Measurements from ENCODE around the gene ARGLU1. TPM values are rescaled to one million over a fixed set of nuclear protein-coding genes. Genes with fewer than 3 reads are reported as not detected.
A peak's percentile ranks its signal among the peaks of the same experiment; 100 is the strongest.

ARGLU1 gene
- total RNA-seq, 1 donor from 2014 or later: 32.4 TPM

- no peaks in the 10 kb centered on the region for H3K9me3 ChIP-seq (ENCODE audit: control insufficient read depth in 3 of 3, low read length in 3 of 3)
- peak overlapping the region; percentile 70 to 81 (median 71) for H3K9ac ChIP-seq (ENCODE audit: low read depth in 1 of 3, low read length in 3 of 3)
- H3K27me3 ChIP-seq (ENCODE audit: control insufficient read depth in 3 of 3, insufficient read depth in 3 of 3, low read length in 3 of 3): no peaks in the 10 kb centered on the region
- H3K27ac ChIP-seq (ENCODE audit: low read depth, low read length): peak overlapping the region; percentile 65
- H3K4me1 ChIP-seq (ENCODE audit: control insufficient read depth in 3 of 3, insufficient read depth in 3 of 3, low read length in 3 of 3): peaks cover 17 to 22% (median 22%) of the 10 kb centered on the region in 3 donors
- H3K36me3 ChIP-seq (ENCODE audit: control insufficient read depth in 3 of 3, insufficient read depth in 3 of 3, low read length in 3 of 3): no peaks in the 10 kb centered on the region
- H3K4me3 ChIP-seq (ENCODE audit: low read length in 3 of 3): peak overlapping the region; percentile 81 to 83 (median 83)
Measured at GRCh38 chr13:106534639-106535551, 33.0 kb downstream of the ARGLU1 start.

- Histone ChIP-seq H3K9me3 (ENCODE audit: control insufficient read depth in 3 of 3, low read length in 3 of 3) (no peaks in the 10 kb centered on the region), H3K27me3 (ENCODE audit: control insufficient read depth in 3 of 3, insufficient read depth in 3 of 3, low read length in 3 of 3) (no peaks in the 10 kb centered on the region), H3K4me1 (ENCODE audit: control insufficient read depth in 3 of 3, insufficient read depth in 3 of 3, low read length in 3 of 3) (peaks cover 17 to 22% (median 22%) of the 10 kb centered on the region in 3 donors), H3K4me3 (ENCODE audit: low read length in 3 of 3) (peak overlapping the region; percentile 81 to 83 (median 83)), H3K27ac (ENCODE audit: low read depth, low read length) (peak overlapping the region; percentile 65), H3K36me3 (ENCODE audit: control insufficient read depth in 3 of 3, insufficient read depth in 3 of 3, low read length in 3 of 3) (no peaks in the 10 kb centered on the region), H3K9ac (ENCODE audit: low read depth in 1 of 3, low read length in 3 of 3) (peak overlapping the region; percentile 70 to 81 (median 71))
Measured at GRCh38 chr13:106533943-106534638, 33.8 kb downstream of the ARGLU1 start.

- Histone ChIP-seq H3K4me1 (ENCODE audit: control insufficient read depth in 3 of 3, insufficient read depth in 3 of 3, low read length in 3 of 3) (peaks cover 17 to 22% (median 22%) of the 10 kb centered on the region in 3 donors), H3K9me3 (ENCODE audit: control insufficient read depth in 3 of 3, low read length in 3 of 3) (no peaks in the 10 kb centered on the region), H3K27ac (ENCODE audit: low read depth, low read length) (peak overlapping the region; percentile 65), H3K27me3 (ENCODE audit: control insufficient read depth in 3 of 3, insufficient read depth in 3 of 3, low read length in 3 of 3) (no peaks in the 10 kb centered on the region), H3K4me3 (ENCODE audit: low read length in 3 of 3) (peak overlapping the region; percentile 81 to 83 (median 83)), H3K9ac (ENCODE audit: low read depth in 1 of 3, low read length in 3 of 3) (peak overlapping the region; percentile 70 to 81 (median 71)), H3K36me3 (ENCODE audit: control insufficient read depth in 3 of 3, insufficient read depth in 3 of 3, low read length in 3 of 3) (no peaks in the 10 kb centered on the region)
Measured at GRCh38 chr13:106533101-106533942, 34.6 kb downstream of the ARGLU1 start.

GRCh38 chr13:106532111-106532929 lies 35.6 kb downstream of the ARGLU1 start:
- H3K4me1 ChIP-seq (ENCODE audit: control insufficient read depth in 3 of 3, insufficient read depth in 3 of 3, low read length in 3 of 3): peaks cover 17 to 27% (median 22%) of the 10 kb centered on the region in 3 donors
- no peaks in the 10 kb centered on the region for H3K9me3 ChIP-seq (ENCODE audit: control insufficient read depth in 3 of 3, low read length in 3 of 3)
- H3K4me3 ChIP-seq (ENCODE audit: low read length in 3 of 3): peak overlapping the region; percentile 65 to 83 (median 66)
- peak overlapping the region; percentile 37 for H3K27ac ChIP-seq (ENCODE audit: low read depth, low read length)
- H3K27me3 ChIP-seq (ENCODE audit: control insufficient read depth in 3 of 3, insufficient read depth in 3 of 3, low read length in 3 of 3): no peaks in the 10 kb centered on the region
- H3K9ac ChIP-seq (ENCODE audit: low read depth in 1 of 3, low read length in 3 of 3): peak overlapping the region; percentile 57 to 71 (median 70)
- H3K36me3 ChIP-seq (ENCODE audit: control insufficient read depth in 3 of 3, insufficient read depth in 3 of 3, low read length in 3 of 3): no peaks in the 10 kb centered on the region

GRCh38 chr13:106530980-106531481 lies 36.9 kb downstream of the ARGLU1 start:
- Histone ChIP-seq H3K27me3 (ENCODE audit: control insufficient read depth in 3 of 3, insufficient read depth in 3 of 3, low read length in 3 of 3) (no peaks in the 10 kb centered on the region), H3K9me3 (ENCODE audit: control insufficient read depth in 3 of 3, low read length in 3 of 3) (no peaks in the 10 kb centered on the region), H3K4me3 (ENCODE audit: low read length in 3 of 3) (peak overlapping the region in 2 of 3 donors; percentile 2 to 43), H3K36me3 (ENCODE audit: control insufficient read depth in 3 of 3, insufficient read depth in 3 of 3, low read length in 3 of 3) (no peaks in the 10 kb centered on the region), H3K4me1 (ENCODE audit: control insufficient read depth in 3 of 3, insufficient read depth in 3 of 3, low read length in 3 of 3) (peaks cover 13 to 22% (median 14%) of the 10 kb centered on the region in 3 donors), H3K9ac (ENCODE audit: low read depth in 1 of 3, low read length in 3 of 3) (no peak overlapping the region), H3K27ac (ENCODE audit: low read depth, low read length) (no peak overlapping the region)

GRCh38 chr13:106530171-106530851 lies 37.6 kb downstream of the ARGLU1 start:
- Histone ChIP-seq H3K36me3 (ENCODE audit: control insufficient read depth in 3 of 3, insufficient read depth in 3 of 3, low read length in 3 of 3) (no peaks in the 10 kb centered on the region), H3K27me3 (ENCODE audit: control insufficient read depth in 3 of 3, insufficient read depth in 3 of 3, low read length in 3 of 3) (no peaks in the 10 kb centered on the region), H3K4me3 (ENCODE audit: low read length in 3 of 3) (peak overlapping the region in 1 of 3 donors; percentile 2), H3K9ac (ENCODE audit: low read depth in 1 of 3, low read length in 3 of 3) (no peak overlapping the region), H3K27ac (ENCODE audit: low read depth, low read length) (no peak overlapping the region), H3K4me1 (ENCODE audit: control insufficient read depth in 3 of 3, insufficient read depth in 3 of 3, low read length in 3 of 3) (peaks cover 11 to 19% (median 12%) of the 10 kb centered on the region in 3 donors), H3K9me3 (ENCODE audit: control insufficient read depth in 3 of 3, low read length in 3 of 3) (no peaks in the 10 kb centered on the region)

- Histone ChIP-seq H3K9me3 (ENCODE audit: control insufficient read depth in 3 of 3, low read length in 3 of 3) (no peaks in the 10 kb centered on the region), H3K4me3 (ENCODE audit: low read length in 3 of 3) (no peak overlapping the region), H3K27ac (ENCODE audit: low read depth, low read length) (no peak overlapping the region), H3K9ac (ENCODE audit: low read depth in 1 of 3, low read length in 3 of 3) (no peak overlapping the region), H3K36me3 (ENCODE audit: control insufficient read depth in 3 of 3, insufficient read depth in 3 of 3, low read length in 3 of 3) (no peaks in the 10 kb centered on the region), H3K27me3 (ENCODE audit: control insufficient read depth in 3 of 3, insufficient read depth in 3 of 3, low read length in 3 of 3) (no peaks in the 10 kb centered on the region), H3K4me1 (ENCODE audit: control insufficient read depth in 3 of 3, insufficient read depth in 3 of 3, low read length in 3 of 3) (peaks cover 11 to 17% (median 12%) of the 10 kb centered on the region in 3 donors)
Measured at GRCh38 chr13:106529415-106530170, 38.3 kb downstream of the ARGLU1 start.

- no peaks in the 10 kb centered on the region for H3K9me3 ChIP-seq (ENCODE audit: control insufficient read depth in 3 of 3, low read length in 3 of 3)
- H3K27me3 ChIP-seq (ENCODE audit: control insufficient read depth in 3 of 3, insufficient read depth in 3 of 3, low read length in 3 of 3): no peaks in the 10 kb centered on the region
- no peak overlapping the region for H3K4me3 ChIP-seq (ENCODE audit: low read length in 3 of 3)
- H3K36me3 ChIP-seq (ENCODE audit: control insufficient read depth in 3 of 3, insufficient read depth in 3 of 3, low read length in 3 of 3): no peaks in the 10 kb centered on the region
- no peak overlapping the region for H3K9ac ChIP-seq (ENCODE audit: low read depth in 1 of 3, low read length in 3 of 3)
- no peak overlapping the region for H3K27ac ChIP-seq (ENCODE audit: low read depth, low read length)
- H3K4me1 ChIP-seq (ENCODE audit: control insufficient read depth in 3 of 3, insufficient read depth in 3 of 3, low read length in 3 of 3): peaks cover 8 to 13% (median 9%) of the 10 kb centered on the region in 3 donors
Measured at GRCh38 chr13:106528718-106529414, 39.1 kb downstream of the ARGLU1 start.
